Measurements from ENCODE around the gene LOXHD1. TPM values are rescaled to one million over a fixed set of nuclear protein-coding genes. Genes with fewer than 3 reads are reported as not detected.

The LOXHD1 gene
- total and polyA plus RNA-seq, 10 of the 15 experiments (the other 5 are each of a cell fraction or from before 2014, with no cell fraction given) = not detected

GRCh38 chr18:46639386-46639785 is 17.6 kb downstream of the LOXHD1 start:
- H4K20me1 ChIP-seq (ENCODE audit: control insufficient read depth, insufficient read depth) = no peaks in the 10 kb centered on the region
- H3K36me3 ChIP-seq (ENCODE audit: control insufficient read depth in 2 of 2, insufficient read depth in 2 of 2, low read length in 1 of 2) = no peaks in the 10 kb centered on the region
- CTCF ChIA-PET = interaction anchor here (1.4 kb wide), 1 partner anchor 19 kb away, joined by 4 read pairs; no protein-coding TSS in a partner anchor
- FAIRE-seq = no peak
- no peak for TF ChIP-seq E2F4 (IDR thresholded peaks at IDR 0.05; ENCODE audit: low read depth, low read length)
- H2AFZ ChIP-seq (ENCODE audit: control insufficient read depth, low read depth, low read length) = no peak overlapping the region
- no peaks in the 10 kb centered on the region; a peak in 1 of 4 replicates for H3K27me3 ChIP-seq (replicated peaks in 1 of 2; ENCODE audit: control insufficient read depth in 2 of 2, insufficient read depth in 2 of 2, low read length in 1 of 2)
- no peaks in the 10 kb centered on the region for H3K4me1 ChIP-seq (ENCODE audit: control insufficient read depth, insufficient read depth, low read length)
- intact Hi-C loops (cut with micrococcal nuclease; ENCODE audit: unreplicated experiment) (no loop called here), in situ Hi-C loops (cut with MboI) (no loop called here)
- 31% methylated on average over 6 of the region's 6 CpGs for WGBS (ENCODE audit: insufficient coverage, insufficient replicate concordance, low lambda C conversion rate, missing lambda C conversion rate)
- no peak overlapping the region for H3K9ac ChIP-seq (ENCODE audit: control insufficient read depth, insufficient read depth, low read length)
- no TSS peak for BruUV-seq (replicated peaks)
- POLR2A ChIA-PET = no interaction called here
- RAD21 ChIA-PET (ENCODE audit: unreplicated experiment) = interaction anchor here (1.3 kb wide), 1 partner anchor 19 kb away, joined by 3 read pairs; no protein-coding TSS in a partner anchor
- no peak for DNase-seq (ENCODE audit: low read depth, low spot score)
- no peak overlapping the region for H3K4me3 ChIP-seq
- no peak overlapping the region for H3K4me2 ChIP-seq (ENCODE audit: control insufficient read depth, insufficient read depth)
- SMC1A ChIA-PET (ENCODE audit: uncharacterized antibody, unreplicated experiment) = no interaction called here
- H3K79me2 ChIP-seq (ENCODE audit: control insufficient read depth, insufficient read depth, low read length) = no peaks in the 10 kb centered on the region
- no peaks in the 10 kb centered on the region for H3K9me3 ChIP-seq (replicated peaks; ENCODE audit: control insufficient read depth, insufficient read depth, low read length)
- no peak overlapping the region for H3K27ac ChIP-seq (ENCODE audit: control insufficient read depth, insufficient read depth)
- ATAC-seq = no peak

- intact Hi-C loops (cut with micrococcal nuclease; ENCODE audit: unreplicated experiment) (no loop called here), in situ Hi-C loops (cut with MboI) (no loop called here)
- Histone ChIP-seq H3K27me3 (replicated peaks in 1 of 2; ENCODE audit: control insufficient read depth in 2 of 2, insufficient read depth in 2 of 2, low read length in 1 of 2) (no peaks in the 10 kb centered on the region; a peak in 1 of 4 replicates), H3K4me2 (ENCODE audit: control insufficient read depth, insufficient read depth) (no peak overlapping the region), H3K36me3 (ENCODE audit: control insufficient read depth in 2 of 2, insufficient read depth in 2 of 2, low read length in 1 of 2) (no peaks in the 10 kb centered on the region), H4K20me1 (ENCODE audit: control insufficient read depth, insufficient read depth) (no peaks in the 10 kb centered on the region), H3K79me2 (ENCODE audit: control insufficient read depth, insufficient read depth, low read length) (no peaks in the 10 kb centered on the region), H3K9ac (ENCODE audit: control insufficient read depth, insufficient read depth, low read length) (no peak overlapping the region), H2AFZ (ENCODE audit: control insufficient read depth, low read depth, low read length) (no peak overlapping the region), H3K9me3 (replicated peaks; ENCODE audit: control insufficient read depth, insufficient read depth, low read length) (no peaks in the 10 kb centered on the region; the same call in 2 of the 3 replicates), H3K27ac (ENCODE audit: control insufficient read depth, insufficient read depth) (no peak overlapping the region), H3K4me3 (no peak overlapping the region), H3K4me1 (ENCODE audit: control insufficient read depth, insufficient read depth, low read length) (no peaks in the 10 kb centered on the region)
- no TSS peak for BruUV-seq (replicated peaks)
- DNase-seq (ENCODE audit: low read depth, low spot score) (no peak), ATAC-seq (no peak), FAIRE-seq (no peak)
- SMC1A ChIA-PET (ENCODE audit: uncharacterized antibody, unreplicated experiment) = no interaction called here
- CTCF ChIA-PET = no interaction called here
- POLR2A ChIA-PET = no interaction called here
- 15% methylated on average over 7 of the region's 7 CpGs for WGBS (ENCODE audit: insufficient coverage, insufficient replicate concordance, low lambda C conversion rate, missing lambda C conversion rate)
- RAD21 ChIA-PET (ENCODE audit: unreplicated experiment) = no interaction called here
- TF ChIP-seq ETV6 (conservative IDR thresholded peaks at IDR 0.05 in 1 of 2, IDR thresholded peaks at IDR 0.05 in 1 of 2; ENCODE audit: borderline replicate concordance in 1 of 2, low read depth in 1 of 2) (no peak), HSF1 (IDR thresholded peaks at IDR 0.05; ENCODE audit: low read depth, low read length) (no peak), RBBP5 (conservative IDR thresholded peaks at IDR 0.05) (no peak), YY1 (IDR thresholded peaks at IDR 0.05; ENCODE audit: low read depth, low read length) (no peak), BACH1 (IDR thresholded peaks at IDR 0.05; ENCODE audit: borderline replicate concordance) (no peak), USF1 (IDR thresholded peaks at IDR 0.05; ENCODE audit: borderline replicate concordance, extremely low read length, insufficient read depth, low read depth, low read length) (no peak), MTA2 (IDR thresholded peaks at IDR 0.05; ENCODE audit: low read depth) (no peak), SMARCA5 (IDR thresholded peaks at IDR 0.05) (no peak), SP1 (IDR thresholded peaks at IDR 0.05; ENCODE audit: low read depth, low read length) (no peak)
Measured at GRCh38 chr18:46636040-46636630, 20.9 kb downstream of the LOXHD1 start.

All from GM12878 (cell line).